Uterus (tissue), 4 donors: Measurements from ENCODE around the gene SAMD4A. TPM values are rescaled to one million over a fixed set of nuclear protein-coding genes. Genes with fewer than 3 reads are reported as not detected.
A peak's percentile ranks its signal among the peaks of the same experiment; 100 is the strongest.

ENCODE experiments used
- DNase-seq, 2 donors: peaks; one replicate each; pipeline ENCODE4 v3.0.0-alpha.2; 2019 to 2020
- H3K27ac ChIP-seq, 2 donors: fragments of 200-600 bp; sonication (generic); 1 replicate in 1 of 2; 2 replicates in 1 of 2; pipeline ENCODE4 v1.5.1; 2016 to 2018
- H3K27me3 ChIP-seq, 2 donors: fragments of 200-600 bp; sonication (generic); one replicate each; pipeline ENCODE4 v1.5.1; 2018 to 2019; ENCODE audit warnings: control low read depth in 1 of 2
- H3K36me3 ChIP-seq, 2 donors: fragments of 200-600 bp; sonication (generic); one replicate each; pipeline ENCODE4 v1.5.1; 2019; ENCODE audit warnings: control low read depth in 1 of 2
- H3K4me1 ChIP-seq, 2 donors: fragments of 200-600 bp; sonication (generic); one replicate each; pipeline ENCODE4 v1.5.1; 2018 to 2019; ENCODE audit warnings: control low read depth in 1 of 2
- H3K4me3 ChIP-seq, 2 donors: fragments of 200-600 bp; sonication (generic); 1 replicate in 1 of 2; 2 replicates in 1 of 2; pipeline ENCODE4 v1.5.1; 2018 to 2019; ENCODE audit warnings: mild to moderate bottlenecking in 1 of 2
- H3K9me3 ChIP-seq, 2 donors: fragments of 200-600 bp; sonication (generic); one replicate each; pipeline ENCODE4 v1.5.1; 2019; ENCODE audit warnings: control low read depth in 1 of 2
- POLR2A ChIP-seq, 2 donors: fragments of 450-650 bp; IDR thresholded peaks; one replicate each; pipeline ENCODE4 v1.6.1; 2016; ENCODE audit warnings: antibody characterized with exemption in 2 of 2, mild to moderate bottlenecking in 1 of 2, moderate library complexity in 1 of 2
- intact Hi-C: fragments of 100-400 bp; cut with DNase I; formaldehyde crosslinking; loops from one replicate; pipeline ENCODE4 v1.15.1; 2023; ENCODE audit warnings: low total_unique reads
- total RNA-seq, 4 donors: library from RNA; depleted of rRNA in 3 of 4; stranded (reverse); fragments of >200 nt in 3 of 4; gene quantifications; one replicate each; pipeline versions ENCODE4 v1.1.0 to v1.2.4, GENCODE V29; 2014 to 2023
- TF ChIP-seq, protein P1 (sequence below), 4 experiments: fragments of 200-600 bp in 2 of 4; fragments of 450-650 bp in 2 of 4; sonication (generic) in 2 of 4; IDR thresholded peaks; one replicate each; pipeline ENCODE4 v1.5.1; 2016 to 2019; ENCODE audit warnings: antibody characterized with exemption in 4 of 4, mild to moderate bottlenecking in 2 of 4, moderate library complexity in 1 of 4
- donor health status: DM: yes; HTN: yes; CAD: no.

Gene SAMD4A
- total RNA-seq, 4 donors from 2014 or later, result 46.9 to 67.8 (median 55.0) TPM

GRCh38 chr14:54600717-54601109 lies 33.8 kb downstream of the SAMD4A start:
- no peak overlapping the region for H3K4me3 ChIP-seq
- DNase-seq, result no peak

GRCh38 chr14:54603362-54603761 lies 36.4 kb downstream of the SAMD4A start:
- no peaks in the 10 kb centered on the region for H3K36me3 ChIP-seq

More at GRCh38 chr14:54600717-54601109, 33.8 kb downstream of the SAMD4A start:
- Histone ChIP-seq H3K36me3 (no peaks in the 10 kb centered on the region), H3K9me3 (no peaks in the 10 kb centered on the region), H3K27me3 (no peaks in the 10 kb centered on the region), H3K27ac (peak overlapping the region in 1 of 2 donors; percentile 1), H3K4me1 (no peaks in the 10 kb centered on the region)
- TF ChIP-seq POLR2A (IDR thresholded peaks at IDR 0.05), result no peak
- TF ChIP-seq, protein P1, sequence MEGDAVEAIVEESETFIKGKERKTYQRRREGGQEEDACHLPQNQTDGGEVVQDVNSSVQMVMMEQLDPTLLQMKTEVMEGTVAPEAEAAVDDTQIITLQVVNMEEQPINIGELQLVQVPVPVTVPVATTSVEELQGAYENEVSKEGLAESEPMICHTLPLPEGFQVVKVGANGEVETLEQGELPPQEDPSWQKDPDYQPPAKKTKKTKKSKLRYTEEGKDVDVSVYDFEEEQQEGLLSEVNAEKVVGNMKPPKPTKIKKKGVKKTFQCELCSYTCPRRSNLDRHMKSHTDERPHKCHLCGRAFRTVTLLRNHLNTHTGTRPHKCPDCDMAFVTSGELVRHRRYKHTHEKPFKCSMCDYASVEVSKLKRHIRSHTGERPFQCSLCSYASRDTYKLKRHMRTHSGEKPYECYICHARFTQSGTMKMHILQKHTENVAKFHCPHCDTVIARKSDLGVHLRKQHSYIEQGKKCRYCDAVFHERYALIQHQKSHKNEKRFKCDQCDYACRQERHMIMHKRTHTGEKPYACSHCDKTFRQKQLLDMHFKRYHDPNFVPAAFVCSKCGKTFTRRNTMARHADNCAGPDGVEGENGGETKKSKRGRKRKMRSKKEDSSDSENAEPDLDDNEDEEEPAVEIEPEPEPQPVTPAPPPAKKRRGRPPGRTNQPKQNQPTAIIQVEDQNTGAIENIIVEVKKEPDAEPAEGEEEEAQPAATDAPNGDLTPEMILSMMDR (IDR thresholded peaks at IDR 0.05), result no peak
- intact Hi-C loops, result no loop called here

DNA sequence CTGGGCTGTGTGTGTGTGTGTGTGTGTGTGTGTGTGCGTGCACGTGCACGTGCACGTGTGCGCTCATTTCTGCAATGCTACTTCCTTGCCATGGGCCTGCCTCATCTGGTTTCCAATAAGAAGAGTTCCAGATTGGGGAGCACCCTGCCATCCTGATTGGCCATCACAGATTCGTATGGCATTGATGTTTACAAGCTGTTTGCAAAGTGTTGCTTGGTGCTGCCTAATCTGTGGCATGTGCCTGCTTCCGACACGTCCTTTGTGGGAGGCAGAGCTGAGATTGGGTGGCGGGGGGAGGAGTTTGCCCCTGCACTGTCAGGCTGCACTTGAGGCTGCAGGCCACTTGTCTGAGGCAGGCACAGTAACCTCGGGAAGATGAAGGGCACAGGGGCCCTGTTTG lies 39.2 kb downstream of the SAMD4A start:
- no peaks in the 10 kb centered on the region for H3K4me1 ChIP-seq
- no peak for DNase-seq
- intact Hi-C loops, result no loop called here

More at GRCh38 chr14:54603362-54603761, 36.4 kb downstream of the SAMD4A start:
- TF ChIP-seq, protein P1 (IDR thresholded peaks at IDR 0.05), result no peak
- no peak for TF ChIP-seq POLR2A (IDR thresholded peaks at IDR 0.05)
- Histone ChIP-seq H3K27me3 (no peaks in the 10 kb centered on the region), H3K4me1 (no peaks in the 10 kb centered on the region), H3K4me3 (no peak overlapping the region), H3K9me3 (no peaks in the 10 kb centered on the region), H3K27ac (no peak overlapping the region)
- intact Hi-C loops, result no loop called here
- no peak for DNase-seq

DNA sequence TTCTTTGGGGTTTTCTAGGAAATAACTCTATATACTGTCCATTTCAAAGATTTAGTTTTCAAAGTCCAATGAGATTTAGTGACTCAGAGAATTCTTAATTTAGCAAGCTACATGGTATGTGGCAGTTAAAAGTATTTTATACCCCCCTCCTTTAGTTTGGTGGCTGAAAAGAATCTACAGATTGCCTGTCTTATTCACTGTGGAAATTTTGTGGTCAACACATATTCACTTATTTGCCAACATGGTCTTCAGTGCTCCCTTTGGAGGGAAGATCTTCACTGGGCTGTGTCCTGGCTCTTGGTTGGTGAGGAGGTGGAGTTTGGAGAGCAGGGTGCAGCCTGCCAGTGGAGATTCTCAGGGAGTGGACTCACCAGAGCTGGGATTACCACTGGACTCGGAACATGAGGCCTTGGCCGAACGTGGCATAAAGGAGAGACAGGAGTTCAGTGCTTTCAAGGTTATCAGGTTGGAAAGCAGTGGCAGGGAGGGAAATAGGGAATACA lies 39.8 kb downstream of the SAMD4A start:
- no peak overlapping the region for H3K4me3 ChIP-seq
- TF ChIP-seq, protein P1 (IDR thresholded peaks at IDR 0.05), result no peak
- TF ChIP-seq POLR2A (IDR thresholded peaks at IDR 0.05), result no peak
- DNase-seq, result no peak
- H3K4me1 ChIP-seq, result no peaks in the 10 kb centered on the region
- H3K9me3 ChIP-seq, result no peaks in the 10 kb centered on the region
- peak overlapping the region; percentile 9 to 32 for H3K27ac ChIP-seq
- intact Hi-C loops, result no loop called here
- H3K36me3 ChIP-seq, result no peaks in the 10 kb centered on the region
- no peaks in the 10 kb centered on the region for H3K27me3 ChIP-seq

More for the DNA sequence above, 39.2 kb downstream of the SAMD4A start:
- no peaks in the 10 kb centered on the region for H3K36me3 ChIP-seq
- no peak for TF ChIP-seq POLR2A (IDR thresholded peaks at IDR 0.05)
- TF ChIP-seq, protein P1 (IDR thresholded peaks at IDR 0.05), result no peak
- no peaks in the 10 kb centered on the region for H3K27me3 ChIP-seq
- no peak overlapping the region for H3K4me3 ChIP-seq
- no peaks in the 10 kb centered on the region for H3K9me3 ChIP-seq
- H3K27ac ChIP-seq, result peak overlapping the region; percentile 9 to 32

GRCh38 chr14:54609576-54609975 lies 42.6 kb downstream of the SAMD4A start:
- Histone ChIP-seq H3K27me3 (no peaks in the 10 kb centered on the region), H3K27ac (peak overlapping the region; percentile 45 to 53), H3K36me3 (no peaks in the 10 kb centered on the region), H3K4me1 (no peaks in the 10 kb centered on the region), H3K9me3 (no peaks in the 10 kb centered on the region), H3K4me3 (no peak overlapping the region)
- DNase-seq, result no peak
- intact Hi-C loops, result no loop called here
- TF ChIP-seq, protein P1 (IDR thresholded peaks at IDR 0.05), result no peak
- no peak for TF ChIP-seq POLR2A (IDR thresholded peaks at IDR 0.05)
